Left lung (tissue), 14 donors: ENCODE data around the gene BRF1. TPM values are rescaled to one million over a fixed set of nuclear protein-coding genes. Genes with fewer than 3 reads are reported as not detected.
A peak's percentile ranks its signal among the peaks of the same experiment; 100 is the strongest.

Source experiments
- ATAC-seq: fragments of 200-7000 bp; cut with Tn5 transposase; one replicate; pipeline ENCODE4 v1.9.1; 2020; ENCODE audit warnings: moderate library complexity
- DNase-seq, 4 donors: peaks; one replicate each; pipeline ENCODE4 v3.0.0-alpha.2; 2013 to 2020
- H3K27ac ChIP-seq, 2 donors: fragments of 200-600 bp; sonication (generic) in 1 of 2; one replicate each; pipeline versions ENCODE4 v1.5.0 to v1.8.0; 2020 to 2021
- H3K27me3 ChIP-seq, 2 donors: fragments of 200-600 bp; sonication (generic) in 1 of 2; one replicate each; pipeline versions ENCODE4 v1.5.0 to v1.8.0; 2020 to 2021
- H3K36me3 ChIP-seq, 2 donors: fragments of 200-600 bp; sonication (generic) in 1 of 2; one replicate each; pipeline versions ENCODE4 v1.5.0 to v1.8.0; 2020 to 2021
- H3K4me1 ChIP-seq, 2 donors: fragments of 200-600 bp; one replicate each; pipeline ENCODE4 v1.8.0; 2021
- H3K4me3 ChIP-seq, 2 donors: fragments of 200-600 bp; sonication (generic) in 1 of 2; one replicate each; pipeline versions ENCODE4 v1.5.0 to v1.8.0; 2020 to 2021; ENCODE audit warnings: mild to moderate bottlenecking in 1 of 2
- H3K9me3 ChIP-seq, 2 donors: fragments of 200-600 bp; sonication (generic) in 1 of 2; one replicate each; pipeline versions ENCODE4 v1.5.0 to v1.8.0; 2020 to 2021
- intact Hi-C, 2 donors: fragments of 100-400 bp; cut with DNase I; formaldehyde crosslinking; loops; one replicate each; pipeline versions ENCODE4 v1.11.2 to v1.14.2; 2022
- long read RNA-seq, 12 donors: library from polyadenylated mRNA in 2 of 12; unstranded in 2 of 12; transcript quantifications; one replicate each; pipeline ENCODE4 v2.0.0 and lab custom pipeline, GENCODE V29; 2019 to 2026
- polyA plus RNA-seq, 6 donors: library from polyadenylated mRNA; unstranded; fragments of 120-200 nt; gene quantifications; one replicate each; pipeline ENCODE4 v1.2.1, GENCODE V29; 2013; ENCODE audit not compliant: insufficient read length in 6 of 6
- total RNA-seq, 2 donors: library from RNA; stranded (reverse); fragmentation: NEBNext Ultra II Directional; extraction: Animal tissue kit (Norgen Biotek cat#: 25700); gene quantifications; one replicate each; pipeline ENCODE4 v1.2.1, GENCODE V29; 2021
- TF ChIP-seq, protein P1 (sequence below), 2 donors: fragments of 200-600 bp; sonication (generic) in 1 of 2; IDR thresholded peaks; one replicate each; pipeline versions ENCODE4 v1.5.0 to v1.8.0; 2021; ENCODE audit warnings: antibody characterized with exemption in 2 of 2
- donor health status: DM: no; HTN: yes; CAD: no.
- donor health status: DM: no; HTN: no; CAD: no.

The BRF1 gene, protein sequence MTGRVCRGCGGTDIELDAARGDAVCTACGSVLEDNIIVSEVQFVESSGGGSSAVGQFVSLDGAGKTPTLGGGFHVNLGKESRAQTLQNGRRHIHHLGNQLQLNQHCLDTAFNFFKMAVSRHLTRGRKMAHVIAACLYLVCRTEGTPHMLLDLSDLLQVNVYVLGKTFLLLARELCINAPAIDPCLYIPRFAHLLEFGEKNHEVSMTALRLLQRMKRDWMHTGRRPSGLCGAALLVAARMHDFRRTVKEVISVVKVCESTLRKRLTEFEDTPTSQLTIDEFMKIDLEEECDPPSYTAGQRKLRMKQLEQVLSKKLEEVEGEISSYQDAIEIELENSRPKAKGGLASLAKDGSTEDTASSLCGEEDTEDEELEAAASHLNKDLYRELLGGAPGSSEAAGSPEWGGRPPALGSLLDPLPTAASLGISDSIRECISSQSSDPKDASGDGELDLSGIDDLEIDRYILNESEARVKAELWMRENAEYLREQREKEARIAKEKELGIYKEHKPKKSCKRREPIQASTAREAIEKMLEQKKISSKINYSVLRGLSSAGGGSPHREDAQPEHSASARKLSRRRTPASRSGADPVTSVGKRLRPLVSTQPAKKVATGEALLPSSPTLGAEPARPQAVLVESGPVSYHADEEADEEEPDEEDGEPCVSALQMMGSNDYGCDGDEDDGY
- total RNA-seq (10 to 100 TPM; 32.7 to 33.6 TPM), polyA plus RNA-seq (10 to 100 TPM; 33.4 to 45.1 (median 35.2) TPM)
- long read RNA-seq, donor 1, partial matches to known transcripts, result 743 of 789 reads
- long read RNA-seq, donor 1, other reads (novel, unspliced or antisense), result 43 of 789 reads
- long read RNA-seq, donor 2, partial matches to known transcripts, result 112 of 117 reads
- long read RNA-seq, donor 2, other reads (novel, unspliced or antisense), result 5 of 117 reads
- long read RNA-seq, donor 3, partial matches to known transcripts, result 39 of 41 reads
- long read RNA-seq, donor 3, other reads (novel, unspliced or antisense), result 0 of 41 reads
- long read RNA-seq, donor 4, partial matches to known transcripts, result 2 of 4 reads
- long read RNA-seq, donor 4, other reads (novel, unspliced or antisense), result 1 of 4 reads
- long read RNA-seq, donor 5, partial matches to known transcripts, result 41 of 44 reads
- long read RNA-seq, donor 5, other reads (novel, unspliced or antisense), result 0 of 44 reads
- long read RNA-seq, donor 6, result 0 reads
- long read RNA-seq, donor 7, partial matches to known transcripts, result 19 of 29 reads
- long read RNA-seq, donor 7, other reads (novel, unspliced or antisense), result 7 of 29 reads
- long read RNA-seq, donor 8, result 0 reads
- long read RNA-seq, donor 9, result 0 reads
- long read RNA-seq, donor 10, partial matches to known transcripts, result 1 of 6 reads
- long read RNA-seq, donor 10, other reads (novel, unspliced or antisense), result 2 of 6 reads
- long read RNA-seq, donor 11, result 0 reads
- long read RNA-seq, donor 12, partial matches to known transcripts, result 40 of 48 reads
- long read RNA-seq, donor 12, other reads (novel, unspliced or antisense), result 5 of 48 reads

DNA sequence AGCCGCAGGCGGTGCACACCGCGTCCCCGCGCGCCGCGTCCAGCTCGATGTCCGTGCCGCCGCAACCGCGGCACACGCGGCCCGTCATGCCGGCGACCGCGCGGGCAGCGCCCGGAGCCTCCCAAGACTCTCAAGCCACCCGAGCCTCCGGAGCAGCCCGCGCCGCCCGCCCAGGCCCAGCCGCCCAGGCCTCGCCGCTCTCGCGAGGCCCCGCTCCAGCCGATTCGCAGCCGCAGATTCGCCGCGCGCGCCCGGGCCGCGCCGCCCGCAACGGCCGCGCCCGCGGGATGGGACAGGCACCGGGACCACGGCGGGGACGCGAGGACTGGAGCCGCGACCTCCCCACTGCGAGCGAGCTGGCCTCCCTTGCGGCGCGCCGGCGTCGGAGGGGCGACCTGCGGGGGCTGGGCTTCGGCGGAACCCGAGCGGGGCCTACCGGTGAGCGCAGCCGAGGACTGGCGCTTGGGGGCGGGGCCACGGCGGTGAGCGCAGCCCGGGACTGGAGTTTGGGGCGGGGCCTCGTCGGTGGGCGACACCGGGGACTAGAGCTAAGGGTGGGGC, at the start of gene BRF1:
BRF1 (minus strand) TSS at position 460 of the 561 bp plus-strand sequence; CDS start at position 88, 372 bp downstream.
- H3K4me1 ChIP-seq, result peaks cover 6 to 28% of the 10 kb centered on the region in 2 donors
- peak within 1 kb of the TSS; percentile 92 to 94 for H3K27ac ChIP-seq
- peak; percentile 94 for ATAC-seq
- DNase-seq, result peak; percentile 95 to 98 (median 96)
- peak within 1 kb of the TSS; percentile 66 to 77 for H3K4me3 ChIP-seq
- H3K9me3 ChIP-seq, result no peaks in the 10 kb centered on the region
- intact Hi-C loops, result no loop called here
- no peaks in the 10 kb centered on the region for H3K27me3 ChIP-seq
- no peaks in the 10 kb centered on the region for H3K36me3 ChIP-seq
- TF ChIP-seq, protein P1, sequence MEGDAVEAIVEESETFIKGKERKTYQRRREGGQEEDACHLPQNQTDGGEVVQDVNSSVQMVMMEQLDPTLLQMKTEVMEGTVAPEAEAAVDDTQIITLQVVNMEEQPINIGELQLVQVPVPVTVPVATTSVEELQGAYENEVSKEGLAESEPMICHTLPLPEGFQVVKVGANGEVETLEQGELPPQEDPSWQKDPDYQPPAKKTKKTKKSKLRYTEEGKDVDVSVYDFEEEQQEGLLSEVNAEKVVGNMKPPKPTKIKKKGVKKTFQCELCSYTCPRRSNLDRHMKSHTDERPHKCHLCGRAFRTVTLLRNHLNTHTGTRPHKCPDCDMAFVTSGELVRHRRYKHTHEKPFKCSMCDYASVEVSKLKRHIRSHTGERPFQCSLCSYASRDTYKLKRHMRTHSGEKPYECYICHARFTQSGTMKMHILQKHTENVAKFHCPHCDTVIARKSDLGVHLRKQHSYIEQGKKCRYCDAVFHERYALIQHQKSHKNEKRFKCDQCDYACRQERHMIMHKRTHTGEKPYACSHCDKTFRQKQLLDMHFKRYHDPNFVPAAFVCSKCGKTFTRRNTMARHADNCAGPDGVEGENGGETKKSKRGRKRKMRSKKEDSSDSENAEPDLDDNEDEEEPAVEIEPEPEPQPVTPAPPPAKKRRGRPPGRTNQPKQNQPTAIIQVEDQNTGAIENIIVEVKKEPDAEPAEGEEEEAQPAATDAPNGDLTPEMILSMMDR (IDR thresholded peaks at IDR 0.05), result no peak

DNA sequence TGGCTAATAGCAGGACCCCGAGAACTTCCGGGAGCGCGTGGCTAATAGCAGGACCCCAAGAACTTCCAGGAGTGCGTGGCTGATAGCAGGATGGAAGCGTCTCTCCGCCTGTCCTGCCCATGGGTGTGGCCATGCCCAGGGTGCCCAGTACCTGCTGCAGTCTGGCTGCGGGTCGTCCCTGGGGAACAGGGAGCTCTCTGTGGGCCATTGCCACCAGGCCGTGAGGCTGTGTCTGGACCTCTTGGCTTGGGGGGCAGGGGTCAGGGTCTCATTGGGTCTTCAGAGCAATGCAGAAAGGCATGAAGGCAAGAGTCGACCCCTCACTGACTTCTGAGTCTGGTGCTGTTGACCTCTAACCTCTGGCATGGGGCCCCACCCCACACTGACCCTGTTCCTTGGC, 49.2 kb upstream of the BRF1 start:
- no peak overlapping the region for H3K27ac ChIP-seq
- no peak for ATAC-seq
- peaks cover 0 to 36% of the 10 kb centered on the region in 2 donors for H3K36me3 ChIP-seq
- H3K4me3 ChIP-seq, result no peak overlapping the region
- TF ChIP-seq, protein P1 (IDR thresholded peaks at IDR 0.05), result no peak
- DNase-seq, result no peak
- H3K9me3 ChIP-seq, result no peaks in the 10 kb centered on the region
- H3K4me1 ChIP-seq, result peaks cover 5 to 6% of the 10 kb centered on the region in 2 donors
- H3K27me3 ChIP-seq, result no peaks in the 10 kb centered on the region
- intact Hi-C loops, result loop anchor here in 1 of 2 donors (5.0 to 10.0 kb wide), 2 partner anchors 148 to 255 kb away; no protein-coding TSS in a partner anchor

DNA sequence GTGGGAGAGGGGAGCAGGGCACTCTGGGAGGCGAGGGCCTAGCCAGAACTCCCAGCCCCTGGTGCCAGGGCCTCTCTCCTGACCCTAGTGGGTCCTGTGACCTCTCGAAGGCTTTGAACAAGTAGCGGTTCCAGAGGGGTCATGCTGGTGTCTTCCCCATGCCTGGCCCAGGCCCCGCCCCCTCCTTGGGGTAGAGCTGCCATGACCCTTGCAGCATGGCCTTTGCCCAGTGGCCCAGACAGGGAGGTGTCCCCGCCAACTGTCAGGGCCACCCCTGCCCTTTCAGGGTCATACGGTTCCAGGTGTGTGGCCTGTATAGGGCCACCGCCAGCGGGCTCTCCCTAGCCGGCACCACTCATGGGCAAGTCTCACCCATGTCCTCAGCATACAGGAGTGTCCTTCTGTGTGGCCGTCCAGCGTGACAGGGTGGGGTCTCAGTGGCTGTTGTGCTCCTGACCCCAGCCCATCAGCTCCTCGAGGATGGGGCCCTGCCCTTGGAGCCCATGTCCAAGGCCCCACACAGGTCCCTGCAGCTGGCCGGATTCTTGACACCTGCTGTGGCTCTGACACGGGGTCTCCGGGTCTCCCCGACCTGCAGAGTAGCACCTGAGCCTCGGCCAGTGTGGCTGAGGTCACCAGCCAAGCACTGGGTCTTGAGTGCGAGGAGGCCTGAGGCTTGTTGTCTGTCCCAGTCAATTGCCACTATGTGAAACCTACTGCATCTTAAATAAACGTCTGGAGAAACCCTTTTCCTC, 48.3 kb upstream of the BRF1 start:
- ATAC-seq, result no peak
- TF ChIP-seq, protein P1 (IDR thresholded peaks at IDR 0.05), result no peak
- Histone ChIP-seq H3K4me3 (no peak overlapping the region), H3K27me3 (no peaks in the 10 kb centered on the region), H3K27ac (no peak overlapping the region), H3K4me1 (peaks cover 5 to 6% of the 10 kb centered on the region in 2 donors), H3K36me3 (peaks cover 0 to 28% of the 10 kb centered on the region in 2 donors), H3K9me3 (no peaks in the 10 kb centered on the region)
- intact Hi-C loops, result no loop called here
- DNase-seq, result peak in 1 of 4 donors; percentile 75
